PC-9 (cell line): ENCODE data around the gene SLC9A9.

ENCODE experiments used
- CTCF ChIP-seq: fragments of 200-600 bp; sonication (generic); conservative IDR thresholded peaks from 2 replicates; pipeline ENCODE4 v1.6.1; 2017; ENCODE audit warnings: mixed run types, antibody characterized with exemption, mild to moderate bottlenecking, moderate library complexity
- EZH2 ChIP-seq: fragments of 200-600 bp; sonication (generic); IDR thresholded peaks from 2 replicates; pipeline ENCODE4 v1.8.0; 2017; ENCODE audit warnings: antibody characterized with exemption, low read depth

GRCh38 chr3:143497382-143497781 lies 350.9 kb downstream of the SLC9A9 start:
- no peak for TF ChIP-seq CTCF
- TF ChIP-seq EZH2 = no peak
